Endothelial cell (in vitro differentiated cells): ENCODE data around the gene MRTFB. TPM values are rescaled to one million over a fixed set of nuclear protein-coding genes. Genes with fewer than 3 reads are reported as not detected.

Experiments used
- DNase-seq: peaks from one replicate; pipeline ENCODE4 v3.0.0; 2021; ENCODE audit warnings: low spot score
- H3K27ac Mint-ChIP-seq: one replicate; pipeline ENCODE4 v1.8.0; 2021; ENCODE audit warnings: mixed read lengths, inconsistent platforms; ENCODE audit not compliant: unreplicated experiment
- H3K27me3 Mint-ChIP-seq: one replicate; pipeline ENCODE4 v1.8.0; 2021; ENCODE audit warnings: mild to moderate bottlenecking, moderate library complexity, mixed read lengths, inconsistent platforms; ENCODE audit not compliant: unreplicated experiment
- H3K36me3 Mint-ChIP-seq: one replicate; pipeline ENCODE4 v1.8.0; 2021; ENCODE audit warnings: mild to moderate bottlenecking, low read depth, mixed read lengths, inconsistent platforms; ENCODE audit not compliant: unreplicated experiment
- H3K4me1 Mint-ChIP-seq: one replicate; pipeline ENCODE4 v1.8.0; 2021; ENCODE audit warnings: mild to moderate bottlenecking, mixed read lengths, inconsistent platforms; ENCODE audit not compliant: unreplicated experiment
- H3K4me3 Mint-ChIP-seq: one replicate; pipeline ENCODE4 v1.8.0; 2021; ENCODE audit warnings: mild to moderate bottlenecking, mixed read lengths, inconsistent platforms; ENCODE audit not compliant: unreplicated experiment
- H3K9me3 Mint-ChIP-seq: one replicate; pipeline ENCODE4 v1.8.0; 2021; ENCODE audit warnings: mixed read lengths, inconsistent platforms; ENCODE audit not compliant: unreplicated experiment
- total RNA-seq: library from RNA; stranded (reverse); fragmentation: NEBNext Ultra II Directional; extraction: Animal tissue kit (Norgen Biotek cat#: 25700); gene quantifications from one replicate; pipeline ENCODE4 v1.2.1, GENCODE V29; 2021; ENCODE audit not compliant: unreplicated experiment
- TF ChIP-seq, protein P1 (sequence below): fragments of 200-600 bp; sonication (generic); IDR thresholded peaks from one replicate; pipeline ENCODE4 v1.5.0; 2021; ENCODE audit warnings: antibody characterized with exemption; ENCODE audit not compliant: unreplicated experiment

The MRTFB gene
- total RNA-seq, 1 donor from 2014 or later, result 51.3 TPM

DNA sequence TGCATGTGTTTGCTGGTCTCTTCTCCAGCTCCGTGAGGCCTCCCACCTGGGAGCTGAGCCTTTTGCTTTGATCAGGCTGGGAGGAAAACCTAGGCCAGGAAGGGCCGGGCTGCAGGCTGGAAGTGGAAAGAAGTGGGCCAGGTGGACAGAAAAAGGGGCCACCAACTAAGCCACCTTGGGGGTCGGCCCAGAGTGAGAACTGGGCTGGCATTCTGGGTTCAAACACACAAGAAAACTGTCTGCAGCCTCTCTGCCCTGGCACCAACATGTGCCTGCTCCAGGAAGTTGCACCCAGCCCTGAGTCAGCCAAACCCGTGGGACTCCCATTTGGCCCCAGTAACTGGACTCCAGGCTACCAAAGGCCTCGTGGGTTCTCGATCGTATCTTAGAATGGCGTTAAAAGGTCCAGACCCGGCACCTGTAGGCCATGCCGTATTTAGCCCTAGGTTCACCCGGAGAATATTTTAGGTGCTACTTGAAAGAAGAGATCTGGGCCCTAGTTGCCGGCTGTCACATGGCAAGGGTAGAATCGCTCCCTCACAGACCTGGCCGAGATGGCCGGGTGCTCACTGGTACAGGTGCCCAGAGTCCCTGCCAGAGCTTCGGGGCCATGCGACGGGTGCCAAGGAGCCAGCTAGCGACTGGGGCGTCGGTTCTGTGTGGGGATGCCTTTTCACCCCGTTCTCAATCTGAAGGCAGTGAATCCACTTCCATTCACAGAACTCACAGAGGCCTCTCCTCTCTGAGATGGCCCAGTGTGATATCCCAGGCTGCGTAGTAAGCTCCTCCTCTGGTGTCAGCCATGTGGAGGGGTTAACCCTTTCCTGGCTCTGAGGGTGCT is 236.6 kb downstream of the MRTFB start:
- Mint-ChIP-seq H3K27ac (no peak overlapping the region), H3K9me3 (no peaks in the 10 kb centered on the region), H3K4me1 (no peaks in the 10 kb centered on the region), H3K36me3 (no peaks in the 10 kb centered on the region), H3K27me3 (no peaks in the 10 kb centered on the region), H3K4me3 (no peak overlapping the region)
- DNase-seq, result no peak
- TF ChIP-seq, protein P1, sequence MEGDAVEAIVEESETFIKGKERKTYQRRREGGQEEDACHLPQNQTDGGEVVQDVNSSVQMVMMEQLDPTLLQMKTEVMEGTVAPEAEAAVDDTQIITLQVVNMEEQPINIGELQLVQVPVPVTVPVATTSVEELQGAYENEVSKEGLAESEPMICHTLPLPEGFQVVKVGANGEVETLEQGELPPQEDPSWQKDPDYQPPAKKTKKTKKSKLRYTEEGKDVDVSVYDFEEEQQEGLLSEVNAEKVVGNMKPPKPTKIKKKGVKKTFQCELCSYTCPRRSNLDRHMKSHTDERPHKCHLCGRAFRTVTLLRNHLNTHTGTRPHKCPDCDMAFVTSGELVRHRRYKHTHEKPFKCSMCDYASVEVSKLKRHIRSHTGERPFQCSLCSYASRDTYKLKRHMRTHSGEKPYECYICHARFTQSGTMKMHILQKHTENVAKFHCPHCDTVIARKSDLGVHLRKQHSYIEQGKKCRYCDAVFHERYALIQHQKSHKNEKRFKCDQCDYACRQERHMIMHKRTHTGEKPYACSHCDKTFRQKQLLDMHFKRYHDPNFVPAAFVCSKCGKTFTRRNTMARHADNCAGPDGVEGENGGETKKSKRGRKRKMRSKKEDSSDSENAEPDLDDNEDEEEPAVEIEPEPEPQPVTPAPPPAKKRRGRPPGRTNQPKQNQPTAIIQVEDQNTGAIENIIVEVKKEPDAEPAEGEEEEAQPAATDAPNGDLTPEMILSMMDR, result no peak

- no peaks in the 10 kb centered on the region for H3K36me3 Mint-ChIP-seq
- TF ChIP-seq, protein P1, result no peak
- no peak overlapping the region for H3K27ac Mint-ChIP-seq
- no peak for DNase-seq
- H3K4me3 Mint-ChIP-seq, result no peak overlapping the region
- H3K9me3 Mint-ChIP-seq, result no peaks in the 10 kb centered on the region
- no peaks in the 10 kb centered on the region for H3K4me1 Mint-ChIP-seq
- no peaks in the 10 kb centered on the region for H3K27me3 Mint-ChIP-seq
Measured at GRCh38 chr16:14308368-14308723, 237.2 kb downstream of the MRTFB start.

DNA sequence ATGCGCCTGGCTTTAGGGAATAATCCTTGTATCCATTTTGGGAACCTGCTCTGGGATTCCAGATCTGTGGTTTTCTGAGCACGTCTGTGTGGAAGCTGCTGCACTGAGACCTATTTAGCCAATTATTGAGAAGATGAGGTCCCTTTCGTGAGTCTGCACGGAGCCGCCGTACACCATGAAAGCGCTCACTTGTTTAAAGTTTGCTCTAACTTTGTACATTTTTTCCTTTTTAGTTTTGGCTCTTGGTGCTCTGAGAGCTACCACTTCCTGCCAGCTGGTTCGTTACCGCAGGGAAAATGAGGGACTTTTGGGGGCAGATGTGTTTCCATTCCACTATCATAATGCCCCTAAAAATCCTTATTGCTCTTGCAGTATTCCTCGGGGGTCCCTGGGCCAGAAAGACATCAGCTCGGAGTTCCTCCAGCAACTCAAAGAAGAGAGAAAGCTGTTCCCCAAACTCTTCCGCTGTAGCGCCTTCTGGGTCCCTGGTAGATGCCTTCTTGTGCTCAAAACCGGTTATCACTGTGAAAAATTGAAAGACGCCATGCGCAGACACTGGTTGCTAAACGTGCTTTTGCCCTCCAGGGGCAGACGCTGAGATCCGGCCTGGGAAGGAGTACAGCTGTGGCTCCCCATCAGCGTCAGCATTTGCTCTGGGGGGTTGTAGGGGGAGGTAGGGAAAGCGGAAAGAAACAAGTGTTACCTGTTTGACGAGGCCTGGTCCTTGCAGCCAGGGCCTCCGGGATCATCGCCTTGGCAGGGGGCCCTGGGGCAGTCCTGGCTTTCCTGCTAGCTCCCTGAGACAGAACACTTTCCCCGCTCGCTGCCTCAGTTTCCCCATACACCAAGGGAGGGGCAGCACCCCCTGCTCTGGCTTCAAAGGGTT is 238.1 kb downstream of the MRTFB start:
- H3K27ac Mint-ChIP-seq, result no peak overlapping the region
- DNase-seq, result no peak
- no peaks in the 10 kb centered on the region for H3K27me3 Mint-ChIP-seq
- H3K36me3 Mint-ChIP-seq, result no peaks in the 10 kb centered on the region
- H3K4me1 Mint-ChIP-seq, result no peaks in the 10 kb centered on the region
- H3K9me3 Mint-ChIP-seq, result no peaks in the 10 kb centered on the region
- TF ChIP-seq, protein P1, result no peak
- H3K4me3 Mint-ChIP-seq, result no peak overlapping the region

DNA sequence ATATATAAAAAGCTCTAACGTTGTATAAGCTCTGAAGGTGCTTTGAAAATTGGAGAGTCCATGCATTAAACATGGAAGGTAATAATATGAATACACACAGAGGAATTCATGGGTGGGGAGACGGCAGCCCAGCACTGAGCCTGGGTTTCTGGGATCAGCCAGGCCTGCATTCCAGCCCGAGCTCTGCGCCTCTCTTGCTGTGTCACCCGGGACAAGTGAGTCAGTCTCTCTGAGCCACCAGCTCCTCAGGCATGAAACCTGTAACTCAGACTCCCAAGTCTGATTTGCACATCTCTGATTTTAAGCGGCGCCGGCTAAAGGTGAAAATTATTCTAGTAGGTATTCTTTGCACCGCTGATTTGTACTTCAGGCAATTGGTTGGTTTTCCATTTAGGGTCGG is 238.8 kb downstream of the MRTFB start:
- Mint-ChIP-seq H3K4me3 (no peak overlapping the region), H3K4me1 (no peaks in the 10 kb centered on the region), H3K27ac (no peak overlapping the region), H3K9me3 (no peaks in the 10 kb centered on the region), H3K36me3 (no peaks in the 10 kb centered on the region), H3K27me3 (no peaks in the 10 kb centered on the region)
- TF ChIP-seq, protein P1, result no peak
- no peak for DNase-seq
